Renal cortex interstitium (tissue), 11 donors: Measurements from ENCODE around the gene IGSF3. TPM values are rescaled to one million over a fixed set of nuclear protein-coding genes. Genes with fewer than 3 reads are reported as not detected.
"Not testable (repeated sequence)": the region's sequence is repeated elsewhere in the genome, so short reads cannot be mapped to it uniquely, and the experiment has no call there.

ENCODE experiments used
- DNase-seq, 11 donors: peaks; one replicate each; pipeline ENCODE4 v3.0.0-alpha.2; 2013; ENCODE audit warnings: low read depth in 9 of 11, low spot score in 4 of 11; ENCODE audit errors: extremely low read depth in 1 of 11
- polyA plus RNA-seq, 3 donors: library from polyadenylated mRNA; unstranded; fragments of 120-200 nt; gene quantifications; one replicate each; pipeline ENCODE4 v1.2.1, GENCODE V29; 2013; ENCODE audit not compliant: insufficient read length in 3 of 3

The IGSF3 gene
- polyA plus RNA-seq, 3 donors = 27.0 to 30.2 (median 27.4) TPM

DNA sequence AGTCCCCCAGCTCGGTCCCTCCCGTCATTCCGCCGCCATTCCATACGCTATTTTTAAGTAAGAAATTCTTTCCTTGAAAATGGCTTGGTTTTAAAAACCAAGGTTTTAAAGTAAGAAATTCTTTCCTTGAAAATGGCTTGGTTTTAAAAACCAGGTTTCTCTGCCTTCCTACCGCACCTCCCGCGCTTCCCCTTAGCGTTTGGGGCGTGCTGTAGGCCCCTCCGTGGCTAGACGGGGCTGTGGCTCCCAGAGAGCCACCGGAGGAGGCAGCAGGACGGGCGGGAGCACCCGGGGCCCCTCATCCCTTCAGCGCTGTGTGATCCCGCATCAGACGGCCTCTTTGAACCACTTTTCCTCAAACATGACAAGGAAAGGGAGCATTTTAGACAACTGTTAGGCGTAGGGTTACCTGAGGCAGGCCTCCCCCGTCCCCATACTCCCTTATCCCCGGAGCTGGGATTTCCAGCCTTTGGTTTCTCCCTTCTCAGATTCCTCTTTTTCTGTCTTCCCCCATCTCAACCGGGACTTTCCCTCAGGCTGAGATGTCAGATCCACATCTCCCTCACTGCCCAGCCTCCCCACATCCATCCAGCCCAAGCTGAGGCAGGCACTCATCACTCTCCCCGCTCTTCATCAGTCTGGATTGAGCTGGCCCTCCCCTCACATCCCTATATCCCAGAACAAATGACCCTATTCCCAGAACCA lies 96.2 kb downstream of the IGSF3 start:
- peak in 1 of 11 donors; percentile 13 for DNase-seq

DNA sequence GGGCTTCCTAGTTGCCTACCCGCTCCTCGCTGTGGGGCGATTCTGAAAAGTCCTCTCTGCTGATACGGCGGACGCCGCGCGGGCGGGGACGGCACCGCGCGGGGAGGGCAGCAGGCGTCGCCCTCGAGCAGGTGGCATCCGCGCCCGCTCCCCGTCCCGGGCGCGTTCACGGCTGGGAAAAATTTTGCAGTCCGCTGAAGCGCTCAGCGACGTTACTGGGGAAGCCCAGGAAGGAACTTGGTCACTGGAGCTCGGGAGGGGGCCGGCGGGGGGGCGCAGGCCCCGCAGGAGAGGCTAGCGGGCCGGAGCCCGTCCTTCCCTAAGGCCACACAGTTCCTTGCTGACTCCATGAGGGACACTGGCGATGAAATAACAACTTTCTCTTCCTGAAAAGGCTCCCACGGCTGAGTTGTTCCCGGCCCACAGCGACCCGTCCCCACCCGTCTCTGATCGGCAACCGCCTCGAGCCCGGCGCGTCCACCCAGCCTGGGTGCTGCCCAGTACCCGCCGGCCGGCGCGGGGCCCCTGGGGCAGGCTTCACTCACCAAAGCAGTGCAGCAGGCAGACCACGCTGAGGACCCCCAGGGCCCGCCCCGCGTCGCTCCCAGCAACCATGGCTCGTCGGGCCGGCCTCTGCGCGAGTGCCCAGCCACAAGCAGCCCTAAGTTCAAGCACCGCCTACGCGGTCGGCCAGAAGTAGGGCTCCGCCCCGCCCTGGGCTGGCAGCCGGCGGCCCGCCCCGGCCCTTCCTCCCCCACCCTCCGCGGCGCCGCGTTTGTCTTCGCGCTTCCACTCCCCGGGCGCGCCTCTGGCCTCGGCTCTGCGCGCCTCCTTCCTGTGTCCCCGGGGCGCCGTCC lies 96.9 kb downstream of the IGSF3 start, which contains the start of gene CD58:
CD58 (minus strand) TSS at position 669 of the 857 bp plus-strand sequence; CDS start at position 615, 54 bp downstream.
- peak in 10 of 11 donors; percentile 54 to 76 (median 68) for DNase-seq

DNA sequence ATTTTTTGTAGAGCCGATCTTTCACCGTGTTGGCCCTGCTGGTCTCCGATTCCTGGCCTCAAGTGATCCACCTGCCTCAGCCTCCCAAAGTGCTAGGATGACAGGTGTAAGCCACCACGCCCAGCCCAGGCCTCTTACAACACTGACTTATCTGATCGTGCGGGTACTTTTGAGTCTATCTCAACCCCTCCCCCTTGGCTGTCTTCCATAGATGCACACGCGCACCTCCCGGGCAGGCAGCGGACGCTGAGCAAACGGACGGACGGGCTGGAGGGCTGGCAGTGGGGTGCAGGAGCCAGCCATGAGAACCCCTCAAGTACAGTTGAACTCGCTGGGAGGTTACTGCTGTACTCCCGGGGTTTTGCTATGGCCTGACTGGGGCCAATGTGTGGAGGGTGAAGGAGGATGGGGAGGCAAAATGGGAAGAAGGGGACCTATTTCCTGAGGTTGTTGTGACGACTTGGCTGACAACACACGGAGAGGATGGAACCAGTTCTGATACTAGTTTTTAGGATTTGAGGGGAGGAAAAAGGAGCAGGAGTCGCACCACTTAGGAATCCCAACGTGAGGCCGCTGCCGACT lies 97.7 kb downstream of the IGSF3 start:
- no peak for DNase-seq

DNA sequence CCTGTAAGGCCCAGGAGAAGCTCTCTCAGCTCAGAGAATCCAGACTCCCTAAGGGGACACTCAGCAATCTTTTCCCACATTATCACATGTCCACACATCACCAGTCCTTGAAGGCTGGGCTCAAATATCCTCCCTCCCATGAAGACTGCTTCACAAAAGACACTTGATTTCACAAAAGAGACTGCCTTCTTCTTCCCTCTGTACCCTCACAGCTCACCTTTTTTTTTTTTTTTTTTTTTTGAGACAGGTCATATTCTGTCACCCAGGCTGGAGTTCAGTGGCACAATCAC lies 98.2 kb downstream of the IGSF3 start:
- DNase-seq = no peak

DNA sequence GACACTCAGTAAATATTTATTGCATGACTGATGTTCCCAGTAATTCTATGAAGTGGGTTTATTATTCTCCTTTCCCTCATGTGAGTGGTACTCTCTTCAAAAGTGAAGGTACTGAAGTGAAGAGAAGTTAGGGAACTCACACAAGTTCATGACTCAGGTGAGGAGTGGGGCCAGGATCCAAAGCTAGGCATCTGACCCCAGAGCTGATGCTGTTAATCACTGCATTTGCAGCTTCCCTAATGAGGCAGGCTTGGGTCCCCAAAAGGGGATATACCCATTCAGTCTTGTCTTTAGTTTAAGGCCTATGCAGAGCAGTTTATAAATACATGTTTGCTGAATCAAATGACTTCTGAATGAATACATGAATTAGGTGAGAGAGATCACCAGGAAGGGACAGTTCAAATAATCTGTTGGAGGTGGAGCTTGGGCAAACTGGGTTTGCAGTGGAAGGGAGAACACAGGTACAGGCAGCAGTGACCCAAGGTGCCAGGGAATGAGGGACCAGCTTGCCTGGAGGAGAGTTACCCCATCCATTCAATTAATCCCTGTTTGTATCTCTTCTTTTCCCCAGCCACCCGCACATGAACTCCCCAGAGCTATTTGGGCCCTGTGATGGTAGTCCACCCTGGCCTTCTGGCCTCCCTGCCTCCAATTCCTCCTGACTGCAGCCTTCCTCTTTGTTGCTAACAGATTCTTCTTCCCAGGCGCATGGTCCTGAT lies 98.7 kb downstream of the IGSF3 start:
- DNase-seq = no peak

DNA sequence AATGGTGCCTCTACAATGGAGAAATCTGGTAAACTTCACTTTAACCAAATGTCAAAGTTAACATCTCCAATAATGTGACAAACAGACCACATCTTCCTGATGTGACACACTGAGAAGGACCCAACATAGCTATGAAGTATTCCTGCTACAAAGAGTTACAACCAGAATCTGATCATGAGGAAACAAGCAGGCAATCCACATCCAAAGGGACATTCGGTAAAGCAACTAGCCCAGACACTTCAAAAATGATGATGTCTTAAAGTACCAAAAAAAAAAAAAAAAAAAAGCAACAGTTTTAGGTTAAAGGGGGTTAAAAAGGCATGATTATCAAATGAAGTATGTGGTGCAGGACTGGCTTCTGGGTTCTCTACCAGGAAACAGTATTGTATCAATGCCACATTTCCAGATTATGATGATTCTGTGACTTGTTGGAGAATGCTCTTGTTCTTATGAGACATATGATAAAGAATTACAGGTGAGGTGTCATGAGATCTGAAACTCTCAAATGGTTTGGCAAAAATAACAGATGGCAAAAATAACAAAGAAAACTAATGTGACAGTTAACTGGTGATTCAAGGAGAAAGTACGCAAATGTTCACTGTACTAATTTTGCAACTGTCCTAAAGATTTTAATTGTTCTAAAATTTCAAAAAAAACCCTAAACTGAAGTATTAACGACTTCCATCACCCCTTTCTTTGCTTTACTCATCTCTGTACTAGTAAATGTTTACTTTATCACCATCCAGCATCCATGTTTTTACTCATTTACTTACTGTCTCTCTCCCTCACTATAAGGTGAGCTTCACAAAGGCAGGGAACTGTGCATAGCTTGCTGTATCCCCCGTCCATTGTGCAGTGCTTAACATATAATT lies 99.5 kb downstream of the IGSF3 start:
- no peak for DNase-seq

DNA sequence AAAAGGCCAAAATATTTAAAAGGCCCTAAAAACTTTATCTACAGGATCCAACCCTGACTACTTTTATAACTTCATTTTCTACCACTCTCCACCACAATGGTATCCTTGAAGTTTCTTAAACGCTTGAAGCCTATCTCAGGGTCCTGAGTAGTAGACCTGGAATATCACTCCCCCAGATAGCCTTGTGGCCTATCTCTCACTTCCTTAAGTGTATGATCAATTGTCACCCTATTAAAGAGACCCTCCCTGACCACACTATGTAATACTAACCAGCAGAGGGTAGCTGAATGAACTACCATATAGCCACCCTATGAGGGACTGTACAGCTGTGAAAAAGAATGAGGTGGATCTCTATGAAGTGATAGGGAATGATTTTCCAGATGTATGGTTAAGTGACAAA lies 102.3 kb downstream of the IGSF3 start:
- no peak for DNase-seq

DNA sequence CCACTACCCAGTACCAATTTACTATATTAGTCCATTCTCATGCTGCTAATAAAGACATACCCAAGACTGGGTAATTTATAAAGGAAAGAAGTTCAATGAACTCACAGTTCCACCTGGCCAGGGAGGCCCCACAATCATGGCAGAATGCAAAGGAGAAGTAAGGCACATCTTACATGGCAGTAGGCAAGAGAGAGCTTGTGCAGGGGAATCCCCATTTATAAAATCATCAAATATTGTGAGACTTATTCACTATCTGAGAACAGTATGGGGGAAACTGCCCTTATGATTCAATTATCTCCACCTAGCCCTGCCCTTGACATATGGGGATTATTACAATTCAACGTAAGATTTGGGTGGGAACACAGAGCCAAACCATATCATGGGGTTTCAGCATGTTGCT lies 103.1 kb downstream of the IGSF3 start:
- DNase-seq = no peak

DNA sequence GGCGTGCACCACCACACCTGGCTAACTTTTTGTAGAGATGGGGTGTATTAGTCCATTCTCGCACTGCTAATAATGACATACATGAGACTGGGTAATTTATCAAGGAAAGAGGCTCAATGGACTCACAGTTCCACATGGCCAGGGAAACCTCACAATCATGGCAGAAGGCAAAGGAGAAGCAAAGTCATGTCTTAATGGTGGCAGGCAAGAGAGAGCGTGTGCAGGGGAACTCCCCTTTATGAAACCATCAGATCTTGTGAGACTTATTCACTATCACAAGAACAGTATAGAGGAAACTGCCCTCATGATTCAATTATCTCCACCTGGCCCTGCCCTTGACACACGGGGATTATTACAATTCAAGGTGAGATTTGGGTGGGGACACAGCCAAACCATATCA lies 105.1 kb downstream of the IGSF3 start:
- not testable (repeated sequence) for DNase-seq

DNA sequence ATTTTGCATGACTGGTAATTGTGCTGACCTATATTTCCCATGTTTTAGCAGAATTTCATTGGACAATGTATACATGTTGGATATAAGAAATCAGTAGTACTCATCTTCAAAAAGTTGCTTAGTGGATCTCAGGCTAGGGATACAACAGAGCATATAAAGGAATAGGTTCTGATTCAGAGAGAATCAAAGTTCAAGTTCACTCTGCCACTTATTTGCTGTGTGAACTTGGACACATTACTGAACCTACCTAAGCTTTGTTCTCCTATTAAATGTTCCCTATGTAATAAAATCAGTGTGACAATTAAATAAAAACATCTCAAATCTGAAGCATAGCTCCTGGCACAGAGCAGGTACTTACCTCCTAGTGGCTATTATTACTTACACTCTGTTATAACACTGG lies 106.0 kb downstream of the IGSF3 start:
- no peak for DNase-seq

DNA sequence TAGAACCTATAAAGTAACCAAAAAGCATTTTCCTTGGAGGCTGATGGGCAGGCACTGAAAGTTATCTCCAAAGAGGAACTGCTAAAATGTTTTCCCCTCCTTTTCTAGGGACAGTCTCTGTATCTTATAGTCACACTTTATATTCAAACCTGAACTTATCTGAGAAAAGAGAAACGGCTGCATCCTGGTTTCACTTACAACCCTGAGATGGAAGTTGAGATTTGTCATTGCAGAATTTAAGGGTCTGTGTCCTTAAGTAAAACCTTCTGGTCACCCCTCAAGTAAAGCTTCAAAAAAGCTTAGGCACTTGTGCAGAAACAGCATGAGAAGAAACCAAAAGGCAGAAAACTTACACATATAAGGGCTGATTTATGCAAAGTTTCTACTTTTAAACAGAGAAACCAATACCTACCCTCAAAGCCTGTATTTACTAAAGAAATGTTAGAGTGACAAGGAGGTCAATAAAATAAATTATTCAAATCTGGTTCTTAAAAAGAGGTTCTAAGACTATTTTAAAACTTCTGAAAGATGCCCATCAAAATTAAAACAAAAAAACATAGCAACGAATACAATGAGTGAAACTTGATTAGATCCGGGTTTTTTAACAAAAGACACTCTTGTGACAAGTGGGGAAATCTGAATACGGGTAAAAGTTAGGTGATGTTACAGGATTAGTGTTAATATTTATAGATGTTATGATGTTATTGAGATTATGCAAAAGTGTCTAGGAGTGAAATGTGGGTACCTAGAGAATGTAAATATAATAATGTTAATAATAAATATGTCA lies 106.6 kb downstream of the IGSF3 start:
- DNase-seq = no peak

DNA sequence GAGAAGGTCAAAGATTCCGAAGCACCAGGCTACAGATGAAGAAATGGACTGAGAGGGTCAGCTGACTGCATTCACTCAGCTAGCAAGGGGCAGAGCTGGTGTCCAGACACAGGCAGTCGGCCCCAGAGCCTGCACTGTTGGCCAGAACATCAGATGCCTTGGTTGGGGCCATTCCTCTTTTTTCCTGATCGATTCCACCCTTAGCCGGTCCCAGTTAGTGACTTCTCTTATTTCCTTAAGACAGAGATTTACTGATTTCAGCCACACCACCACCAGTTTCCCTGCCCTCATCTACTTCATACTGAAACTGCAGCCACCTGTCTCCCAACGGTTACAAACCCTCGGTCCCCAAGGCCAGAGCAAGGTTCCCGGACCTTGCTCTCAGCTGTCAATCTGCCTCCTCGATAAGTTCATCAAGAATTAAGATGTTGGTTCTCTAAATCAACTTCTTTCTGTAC lies 108.2 kb downstream of the IGSF3 start:
- DNase-seq = no peak

DNA sequence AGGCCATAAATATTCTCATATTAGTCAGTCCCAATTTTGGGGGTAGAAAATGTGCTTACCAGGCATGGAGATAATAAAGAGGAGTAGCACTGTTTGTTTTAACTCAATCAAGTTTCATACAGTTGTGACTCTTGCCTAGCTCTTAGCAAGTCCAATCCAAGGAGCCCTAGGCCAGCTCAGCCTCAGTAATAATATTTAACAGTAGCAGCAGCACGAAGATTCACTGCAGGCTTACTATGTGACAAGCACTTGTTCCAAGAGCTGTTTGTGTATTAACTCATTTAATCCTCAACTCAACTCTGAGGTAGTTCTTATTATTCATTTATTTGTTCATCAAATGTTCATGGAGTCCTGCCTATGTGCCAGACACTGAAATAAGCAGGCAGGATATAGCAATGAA lies 109.0 kb downstream of the IGSF3 start:
- DNase-seq = no peak

DNA sequence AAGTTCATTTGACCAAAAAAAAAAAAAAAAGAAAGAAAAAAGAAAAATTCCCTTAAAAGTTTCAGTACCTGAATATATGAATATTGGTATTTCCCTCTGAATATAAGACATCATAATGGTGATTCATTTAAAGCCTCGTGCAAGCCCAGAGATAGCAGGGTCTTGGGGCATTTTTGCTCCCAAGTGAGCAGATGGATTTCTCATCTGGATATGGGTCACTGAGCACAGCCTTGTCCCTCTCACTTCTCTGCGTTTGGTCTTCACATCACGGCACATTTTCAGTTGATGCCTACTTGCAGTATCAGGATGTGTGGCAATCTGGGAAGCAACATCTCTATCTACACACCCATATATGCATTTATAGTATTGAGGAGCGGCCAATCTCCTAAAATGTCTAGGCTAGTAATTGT lies 109.4 kb downstream of the IGSF3 start:
- DNase-seq = no peak

DNA sequence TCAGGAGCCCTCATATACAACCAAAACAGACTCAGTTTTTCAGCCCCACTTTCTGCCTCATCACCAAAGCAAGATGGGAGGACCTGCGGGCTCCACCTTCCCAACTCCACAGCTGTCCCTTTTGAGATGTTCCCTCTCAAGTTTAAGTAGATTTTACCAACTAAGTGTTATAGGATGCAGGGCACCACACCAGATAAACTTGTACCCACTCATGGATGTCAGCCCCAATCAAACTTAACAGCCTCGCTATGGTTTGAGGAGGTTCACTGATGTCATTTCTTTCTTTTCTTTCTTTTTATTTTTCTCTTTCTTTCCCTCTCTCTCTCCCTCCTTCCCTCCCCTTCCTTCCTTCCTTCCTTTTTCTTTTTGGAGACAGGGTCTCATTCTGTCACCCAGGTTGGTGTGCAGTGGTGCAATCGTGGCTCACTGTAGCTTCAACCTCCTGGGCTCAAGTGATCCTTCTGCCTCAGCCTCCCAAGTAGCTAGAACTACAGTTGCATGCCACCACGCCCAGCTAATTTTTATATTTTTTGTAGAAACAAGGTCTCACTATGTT lies 110.1 kb downstream of the IGSF3 start:
- DNase-seq = no peak

DNA sequence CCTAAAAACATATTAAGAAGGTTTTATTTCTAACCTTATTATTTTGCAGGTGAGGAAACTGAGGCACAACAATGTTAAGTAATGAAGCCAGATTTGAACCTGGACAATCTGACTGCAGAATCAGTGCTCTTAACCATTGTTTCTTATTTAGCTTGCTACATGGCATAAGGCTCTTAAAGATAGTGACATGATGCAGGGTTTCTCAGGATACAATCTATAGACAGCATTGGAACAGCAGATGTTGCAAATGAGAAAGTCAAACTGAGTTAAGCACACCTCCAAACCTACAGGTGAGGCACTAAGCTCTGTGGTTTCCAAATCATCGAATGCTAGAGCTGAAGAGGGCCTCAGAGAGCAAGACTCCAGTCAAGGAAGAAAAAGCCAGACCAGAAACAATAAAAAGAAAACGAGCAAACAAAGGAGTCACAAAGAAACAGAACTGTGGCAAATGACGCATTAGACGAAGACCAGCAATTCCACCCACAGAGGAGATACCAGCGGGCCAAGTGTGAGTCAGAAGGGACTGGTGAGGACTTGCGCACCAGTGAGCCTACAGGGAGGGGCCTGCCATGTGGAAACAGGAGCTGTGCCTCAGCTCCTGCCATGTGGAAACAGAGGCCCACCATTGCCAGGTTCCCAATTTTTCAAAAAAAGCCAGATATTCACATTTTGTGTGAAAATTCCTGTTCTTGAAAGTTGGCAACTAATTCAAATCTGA lies 111.1 kb downstream of the IGSF3 start:
- no peak for DNase-seq

DNA sequence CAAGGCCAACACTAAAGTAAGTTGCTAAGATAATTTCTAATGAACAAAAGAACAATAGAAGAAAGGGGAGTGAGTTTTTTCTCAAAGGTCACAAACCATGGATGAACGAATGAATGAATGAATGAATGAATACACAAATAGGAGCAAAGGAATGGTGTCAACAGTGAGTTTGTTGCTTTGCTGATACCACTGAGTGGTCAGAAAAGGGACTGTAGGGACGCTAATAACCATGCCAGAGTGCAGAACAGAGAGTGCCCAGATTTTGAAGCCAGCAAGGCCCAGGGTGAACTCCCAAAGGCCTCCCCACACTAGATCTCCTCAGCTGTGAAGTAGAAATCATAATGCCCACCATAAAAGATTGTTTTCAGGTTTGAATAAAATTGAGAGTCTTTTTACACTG lies 112.6 kb downstream of the IGSF3 start:
- no peak for DNase-seq
